Muscle of back (tissue), 11 donors: Measurements from ENCODE around the gene SEC61G. TPM values are rescaled to one million over a fixed set of nuclear protein-coding genes. Genes with fewer than 3 reads are reported as not detected.
A peak's percentile ranks its signal among the peaks of the same experiment; 100 is the strongest.

ENCODE experiments used
- DNase-seq, 3 donors: peaks; one replicate each; pipeline versions ENCODE4 v3.0.0 to v3.0.0-alpha.2; 2013
- polyA plus RNA-seq, 10 donors: library from polyadenylated mRNA; unstranded; fragments of 120-200 nt; gene quantifications; one replicate each; pipeline ENCODE4 v1.2.1, GENCODE V29; 2013; ENCODE audit not compliant: insufficient read length in 10 of 10

The SEC61G gene
- polyA plus RNA-seq, 10 donors, result 131 to 190 (median 156) TPM

GRCh38 chr7:54774785-54775740, 16.1 kb upstream of the SEC61G start:
- DNase-seq, result no peak

GRCh38 chr7:54773472-54774399, 14.7 kb upstream of the SEC61G start:
- peak; percentile 78 to 90 (median 86) for DNase-seq

GRCh38 chr7:54769203-54769602, 10.2 kb upstream of the SEC61G start:
- no peak for DNase-seq

- DNase-seq, result no peak
Observed at GRCh38 chr7:54764861-54765260, 5.8 kb upstream of the SEC61G start.

- DNase-seq, result no peak
Observed at GRCh38 chr7:54757711-54758110, 1.3 kb downstream of the SEC61G start.

- no peak for DNase-seq
Observed at GRCh38 chr7:54749200-54749599, 9.8 kb downstream of the SEC61G start.

- no peak for DNase-seq
Observed at GRCh38 chr7:54747234-54747633, 11.8 kb downstream of the SEC61G start.

GRCh38 chr7:54743580-54743979, 15.4 kb downstream of the SEC61G start:
- DNase-seq, result no peak

GRCh38 chr7:54738737-54739136, 20.3 kb downstream of the SEC61G start:
- no peak for DNase-seq

- DNase-seq, result no peak
Observed at GRCh38 chr7:54729107-54729506, 29.9 kb downstream of the SEC61G start.

GRCh38 chr7:54728411-54728810, 30.6 kb downstream of the SEC61G start:
- DNase-seq, result no peak

GRCh38 chr7:54725255-54725654, 33.8 kb downstream of the SEC61G start:
- no peak for DNase-seq

GRCh38 chr7:54722502-54722901, 36.5 kb downstream of the SEC61G start:
- no peak for DNase-seq

GRCh38 chr7:54722026-54722425, 37.0 kb downstream of the SEC61G start:
- DNase-seq, result no peak

- no peak for DNase-seq
Observed at GRCh38 chr7:54719974-54720373, 39.0 kb downstream of the SEC61G start.

- no peak for DNase-seq
Observed at GRCh38 chr7:54719425-54719824, 39.6 kb downstream of the SEC61G start.

GRCh38 chr7:54712820-54713219, 46.2 kb downstream of the SEC61G start:
- no peak for DNase-seq

GRCh38 chr7:54711900-54712595, 47.0 kb downstream of the SEC61G start:
- DNase-seq, result no peak

GRCh38 chr7:54709283-54709682, 49.7 kb downstream of the SEC61G start:
- DNase-seq, result no peak

GRCh38 chr7:54705436-54705835, 53.6 kb downstream of the SEC61G start:
- DNase-seq, result no peak

GRCh38 chr7:54704851-54705250, 54.2 kb downstream of the SEC61G start:
- no peak for DNase-seq
